Measurements from ENCODE around the gene NR5A2. TPM values are rescaled to one million over a fixed set of nuclear protein-coding genes. Genes with fewer than 3 reads are reported as not detected.

NR5A2 gene
- total and polyA plus RNA-seq, 10 of the 15 experiments (the other 5 are each of a cell fraction or from before 2014, with no cell fraction given): 0.02 to 0.60 (median 0.15) TPM; not detected in 1

GRCh38 chr1:200146100-200146499 is 118.6 kb downstream of the NR5A2 start:
- intact Hi-C loops (cut with micrococcal nuclease; ENCODE audit: unreplicated experiment) (no loop called here), in situ Hi-C loops (cut with MboI) (no loop called here)
- H3K4me2 ChIP-seq (ENCODE audit: control insufficient read depth, insufficient read depth): no peak overlapping the region
- POLR2A ChIA-PET: interaction anchor here (0.6 to 1.5 kb wide), 4 partner anchors 8 to 337 kb away, joined by 3 to 4 read pairs (median 3); no protein-coding TSS in a partner anchor
- no TSS peak for BruUV-seq (replicated peaks)
- DNase-seq (ENCODE audit: low read depth, low spot score) (no peak), ATAC-seq (peak; percentile 63), FAIRE-seq (peak; percentile 47)
- RAD21 ChIA-PET (ENCODE audit: unreplicated experiment): interaction anchor here (0.7 to 2.6 kb wide), 12 partner anchors 8 to 160 kb away, joined by 3 to 10 read pairs (median 4); no protein-coding TSS in a partner anchor
- H4K20me1 ChIP-seq (ENCODE audit: control insufficient read depth, insufficient read depth): no peaks in the 10 kb centered on the region
- H3K36me3 ChIP-seq (ENCODE audit: control insufficient read depth in 2 of 2, insufficient read depth in 2 of 2, low read length in 1 of 2): no peaks in the 10 kb centered on the region
- SMC1A ChIA-PET (ENCODE audit: uncharacterized antibody, unreplicated experiment): interaction anchor here (0.8 to 1.7 kb wide), 12 partner anchors 8 to 342 kb away, joined by 3 to 9 read pairs (median 4); no protein-coding TSS in a partner anchor
- H3K79me2 ChIP-seq (ENCODE audit: control insufficient read depth, insufficient read depth, low read length): no peaks in the 10 kb centered on the region
- peaks cover 9% of the 10 kb centered on the region; the same call in 1 of the 2 replicates for H3K4me1 ChIP-seq (ENCODE audit: control insufficient read depth, insufficient read depth, low read length)
- H3K9ac ChIP-seq (ENCODE audit: control insufficient read depth, insufficient read depth, low read length): no peak overlapping the region
- TF ChIP-seq BMI1 (IDR thresholded peaks at IDR 0.05; ENCODE audit: borderline replicate concordance) (no peak), ZNF24 (IDR thresholded peaks at IDR 0.05) (peak; percentile 17; the same call in 1 of the 2 replicates), CEBPZ (IDR thresholded peaks at IDR 0.05; ENCODE audit: low read depth, low read length) (no peak), SREBF2 (IDR thresholded peaks at IDR 0.05; ENCODE audit: low read length) (no peak), ATF3 (IDR thresholded peaks at IDR 0.05; ENCODE audit: borderline replicate concordance, extremely low read depth, low read depth, low read length) (no peak)
- TF ChIP-seq, protein P1, sequence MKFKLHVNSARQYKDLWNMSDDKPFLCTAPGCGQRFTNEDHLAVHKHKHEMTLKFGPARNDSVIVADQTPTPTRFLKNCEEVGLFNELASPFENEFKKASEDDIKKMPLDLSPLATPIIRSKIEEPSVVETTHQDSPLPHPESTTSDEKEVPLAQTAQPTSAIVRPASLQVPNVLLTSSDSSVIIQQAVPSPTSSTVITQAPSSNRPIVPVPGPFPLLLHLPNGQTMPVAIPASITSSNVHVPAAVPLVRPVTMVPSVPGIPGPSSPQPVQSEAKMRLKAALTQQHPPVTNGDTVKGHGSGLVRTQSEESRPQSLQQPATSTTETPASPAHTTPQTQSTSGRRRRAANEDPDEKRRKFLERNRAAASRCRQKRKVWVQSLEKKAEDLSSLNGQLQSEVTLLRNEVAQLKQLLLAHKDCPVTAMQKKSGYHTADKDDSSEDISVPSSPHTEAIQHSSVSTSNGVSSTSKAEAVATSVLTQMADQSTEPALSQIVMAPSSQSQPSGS (IDR thresholded peaks at IDR 0.05; ENCODE audit: low read length): no peak
- CTCF ChIA-PET: interaction anchor here (1.0 to 2.2 kb wide), 3 partner anchors 15 to 129 kb away, joined by 4 to 8 read pairs (median 5); no protein-coding TSS in a partner anchor
- H2AFZ ChIP-seq (ENCODE audit: control insufficient read depth, low read depth, low read length): no peak overlapping the region
- no peak overlapping the region for H3K4me3 ChIP-seq
- H3K9me3 ChIP-seq (replicated peaks; ENCODE audit: control insufficient read depth, insufficient read depth, low read length): no peaks in the 10 kb centered on the region
- 4% methylated on average over 1 of the region's 1 CpG for WGBS (ENCODE audit: insufficient coverage, insufficient replicate concordance, low lambda C conversion rate, missing lambda C conversion rate)
- no peak overlapping the region for H3K27ac ChIP-seq (ENCODE audit: control insufficient read depth, insufficient read depth)
- H3K27me3 ChIP-seq (replicated peaks in 1 of 2; ENCODE audit: control insufficient read depth in 2 of 2, insufficient read depth in 2 of 2, low read length in 1 of 2): no peaks in the 10 kb centered on the region

Data from GM12878 (cell line).